GM12878 (cell line): ENCODE data around the gene EXD3. TPM values are rescaled to one million over a fixed set of nuclear protein-coding genes. Genes with fewer than 3 reads are reported as not detected.

Experiments
- ATAC-seq: fragments of 200-7000 bp; cut with Tn5 transposase; 3 replicates; pipeline ENCODE4 v1.9.1; 2020; ENCODE audit warnings: mild to moderate bottlenecking, moderate library complexity
- BruUV-seq: library from RNA; stranded (reverse); fragments of 400-500 nt; replicated peaks from 2 replicates; lab custom pipeline; 2021; lab: Mats Ljungman, UMichigan
- CTCF ChIA-PET: fragments of 300-600 bp; sonication (Branson Sonifier 250); formaldehyde crosslinking; extraction: SDS; loops from one replicate; lab custom pipeline; 2021; ENCODE audit warnings: inconsistent platforms; lab: Yijun Ruan, JAX
- POLR2A ChIA-PET: fragments of 350-600 bp; formaldehyde crosslinking; extraction: SDS; loops from one replicate; lab custom pipeline; 2021; ENCODE audit warnings: inconsistent platforms; lab: Charles Lee
- RAD21 ChIA-PET: fragments of 300-600 bp; sonication (Branson Sonifier 250); formaldehyde crosslinking; loops from one replicate; lab custom pipeline; 2023; ENCODE audit warnings: antibody characterized with exemption; ENCODE audit not compliant: unreplicated experiment; lab: Charles Lee
- SMC1A ChIA-PET: fragments of 300-600 bp; sonication (Branson Sonifier 250); formaldehyde crosslinking; loops from one replicate; lab custom pipeline; 2023; ENCODE audit not compliant: unreplicated experiment, uncharacterized antibody; lab: Charles Lee
- DNase-seq: peaks from one replicate; pipeline ENCODE4 v3.0.0-alpha.2; 2011; ENCODE audit warnings: low read depth, low spot score
- FAIRE-seq: peaks from 3 replicates; lab custom pipeline; 2011; peaks lifted over from hg19 to GRCh38; lab: Jason Lieb, UNC
- H2AFZ ChIP-seq: 2 replicates; pipeline ENCODE4 v1.6.0; 2011; ENCODE audit warnings: low read depth, low read length, control low read depth; ENCODE audit not compliant: control insufficient read depth
- H3K27ac ChIP-seq: 2 replicates; pipeline ENCODE4 v1.5.1; 2011; ENCODE audit warnings: control low read depth; ENCODE audit not compliant: control insufficient read depth, insufficient read depth
- H3K27me3 ChIP-seq, 2 experiments: replicated peaks in 1 of 2; 2 replicates each; pipeline versions ENCODE4 v1.6.0 to v1.6.1; 2011; ENCODE audit warnings: low read length in 1 of 2; ENCODE audit not compliant: control insufficient read depth in 2 of 2, insufficient read depth in 2 of 2
- H3K36me3 ChIP-seq, 2 experiments: 2 replicates each; pipeline ENCODE4 v1.5.1; 2011; ENCODE audit warnings: low read length in 1 of 2; ENCODE audit not compliant: control insufficient read depth in 2 of 2, insufficient read depth in 2 of 2
- H3K4me1 ChIP-seq: 2 replicates; pipeline ENCODE4 v1.6.1; 2011; ENCODE audit warnings: mild to moderate bottlenecking, low read length, moderate library complexity, mixed read lengths; ENCODE audit not compliant: control insufficient read depth, insufficient read depth
- H3K4me2 ChIP-seq: 2 replicates; pipeline ENCODE4 v1.6.0; 2011; ENCODE audit warnings: control low read depth; ENCODE audit not compliant: control insufficient read depth, insufficient read depth
- H3K4me3 ChIP-seq: fragments of 200-600 bp; sonication (generic); 2 replicates; pipeline ENCODE4 v1.5.1; 2016
- H3K79me2 ChIP-seq: 2 replicates; pipeline ENCODE4 v1.6.0; 2011; ENCODE audit warnings: low read length; ENCODE audit not compliant: control insufficient read depth, insufficient read depth
- H3K9ac ChIP-seq: 2 replicates; pipeline ENCODE4 v1.8.0; 2011; ENCODE audit warnings: low read length, control low read depth, mixed read lengths; ENCODE audit not compliant: control insufficient read depth, insufficient read depth
- H3K9me3 ChIP-seq: replicated peaks from 3 replicates; pipeline ENCODE4 v1.5.1; 2011; ENCODE audit warnings: mild to moderate bottlenecking, low read length; ENCODE audit not compliant: control insufficient read depth, insufficient read depth
- H4K20me1 ChIP-seq: 2 replicates; pipeline ENCODE4 v1.6.0; 2011; ENCODE audit not compliant: control insufficient read depth, insufficient read depth
- ESRRA ChIP-seq: IDR thresholded peaks from 2 replicates; pipeline ENCODE4 v1.6.1; 2012; ENCODE audit warnings: mild to moderate bottlenecking, low read length, improper control_type of control experiment
- GABPA ChIP-seq: IDR thresholded peaks from 2 replicates; pipeline ENCODE4 v1.6.1; 2014; ENCODE audit warnings: antibody characterized with exemption, low read depth, mild to moderate bottlenecking, inconsistent platforms
- IRF4 ChIP-seq: IDR thresholded peaks from 2 replicates; pipeline ENCODE4 v1.6.1; 2011; ENCODE audit warnings: low read depth, low read length
- KLF5 ChIP-seq: fragments of 450-650 bp; IDR thresholded peaks from 2 replicates; pipeline ENCODE4 v1.6.1; 2014; ENCODE audit warnings: mild to moderate bottlenecking; ENCODE audit not compliant: partially characterized antibody
- PAX5 ChIP-seq: IDR thresholded peaks from 2 replicates; pipeline ENCODE4 v1.6.1; 2011; ENCODE audit warnings: low read depth, low read length, borderline replicate concordance
- SMAD5 ChIP-seq: IDR thresholded peaks from 2 replicates; pipeline ENCODE4 v1.6.1; 2016; ENCODE audit warnings: antibody characterized with exemption, low read depth
- USF1 ChIP-seq: IDR thresholded peaks from 2 replicates; pipeline ENCODE4 v1.6.1; 2011; ENCODE audit warnings: borderline replicate concordance, low read depth, mild to moderate bottlenecking, moderate library complexity, mixed read lengths, low read length; ENCODE audit not compliant: insufficient read depth; ENCODE audit errors: extremely low read length
- ZBTB40 ChIP-seq: fragments of 450-650 bp; IDR thresholded peaks from 2 replicates; pipeline ENCODE4 v1.6.1; 2016; ENCODE audit warnings: mild to moderate bottlenecking, moderate library complexity, borderline replicate concordance
- ZZZ3 ChIP-seq: IDR thresholded peaks from 2 replicates; pipeline ENCODE4 v1.6.1; 2011; ENCODE audit warnings: low read depth; ENCODE audit not compliant: control insufficient read depth, insufficient read length
- WGBS: methylation state at CpG from one replicate; pipeline ENCODE4 v1.1.6; 2016; ENCODE audit warnings: low lambda C conversion rate; ENCODE audit not compliant: insufficient replicate concordance, insufficient coverage; ENCODE audit errors: missing lambda C conversion rate; 5-methylcytosine and 5-hydroxymethylcytosine counted together
- in situ Hi-C: fragments of 300-500 bp; cut with MboI; formaldehyde crosslinking; loops from 9 replicates; pipeline ENCODE4 v1.14.3; 2018; ENCODE audit warnings: mixed read lengths
- intact Hi-C: fragments of 100-400 bp; cut with micrococcal nuclease; formaldehyde crosslinking; loops from one replicate; pipeline ENCODE4 v1.14.2; 2022; ENCODE audit not compliant: unreplicated experiment
- polyA plus RNA-seq, 11 experiments: library from polyadenylated mRNA; depleted of rRNA in 4 of 11; unstranded in 6 of 11; stranded (reverse) in 5 of 11; fragments of >200 nt; fragmentation: Nextera tagmentation in 4 of 11; fragmentation: Illumina TruSeq in 1 of 11; extraction: Ambion mirVana in 4 of 11; extraction: Trizol in 1 of 11; gene quantifications; 1 replicate in 1 of 11; 2 replicates in 10 of 11; pipeline versions ENCODE4 v1.2.1 to v1.2.3, GENCODE V29; 2011 to 2016; ENCODE audit warnings: inconsistent platforms in 2 of 11, missing spikeins in 2 of 11, low read depth in 1 of 11
- total RNA-seq, 4 experiments: library from RNA; depleted of rRNA in 3 of 4; stranded (reverse); fragments of >200 nt in 3 of 4; fragmentation: Illumina TruSeq in 1 of 4; extraction: Trizol in 1 of 4; gene quantifications; 2 replicates each; pipeline versions ENCODE4 v1.2.1 to v1.2.3, GENCODE V29; 2013 to 2021

Gene EXD3
- total and polyA plus RNA-seq, 10 of the 15 experiments (the other 5 are each of a cell fraction or from before 2014, with no cell fraction given): 0.21 to 7.1 (median 3.6) TPM

- Histone ChIP-seq H2AFZ (peak overlapping the region; percentile 73), H3K27me3 (no peaks in the 10 kb centered on the region), H3K36me3 (no peaks in the 10 kb centered on the region), H3K4me3 (no peak overlapping the region)
- RAD21 ChIA-PET: no interaction called here
- no peak for DNase-seq
- TF ChIP-seq USF1: no peak
- TF ChIP-seq IRF4: no peak
- no peak for TF ChIP-seq GABPA
- no peak for TF ChIP-seq ZBTB40
- TF ChIP-seq ZZZ3: no peak
- no peak for TF ChIP-seq SMAD5
- no peak for TF ChIP-seq PAX5
- TF ChIP-seq ESRRA: no peak
- no peak for TF ChIP-seq KLF5
- TF ChIP-seq, all 136 proteins: peak for 0
- Histone ChIP-seq H3K4me2 (peak overlapping the region; percentile 78; the same call in 1 of the 2 replicates), H3K9ac (no peak overlapping the region), H3K4me1 (peaks cover 26% of the 10 kb centered on the region), H3K79me2 (peaks cover 9% of the 10 kb centered on the region), H3K9me3 (no peaks in the 10 kb centered on the region), H3K27ac (no peak overlapping the region), H4K20me1 (no peaks in the 10 kb centered on the region)
- ChIA-PET SMC1A (no interaction called here), CTCF (no interaction called here), POLR2A (no interaction called here)
- WGBS: 91% methylated on average over 14 of the region's 21 CpGs
- FAIRE-seq: no peak
- no TSS peak for BruUV-seq
- ATAC-seq: no peak
- intact Hi-C loops: loop anchor here (10.0 kb wide), 1 partner anchor 64 kb away; no protein-coding TSS in a partner anchor
- in situ Hi-C loops: no loop called here
Observed at GRCh38 chr9:137461316-137461662, 38.3 kb upstream of the EXD3 start.
